HG02623 (cell line): ENCODE results near the gene ESF1.

Source experiments
- ATAC-seq: cut with Tn5 transposase; IDR thresholded peaks from one replicate; pipeline ENCODE4 v1.9.1; 2021; ENCODE audit warnings: moderate library complexity; ENCODE audit not compliant: unreplicated experiment

The ESF1 gene

GRCh38 chr20:13784893-13785715, at the start of gene ESF1, which contains the start of gene NDUFAF5:
Gene ESF1, minus strand, starts transcription at chr20:13784919. Its CDS starts 1,779 bp downstream, at chr20:13783140.
Gene NDUFAF5, plus strand, starts transcription at chr20:13785028. Its CDS starts 41 bp downstream, at chr20:13785069.
- peak; percentile 97 for ATAC-seq

- no peak for ATAC-seq
These were observed 46.8 kb upstream of the ESF1 start for GRCh38 chr20:13831476-13831875.

- ATAC-seq = no peak
These were observed 40.7 kb upstream of the ESF1 start for GRCh38 chr20:13825465-13825864.

GRCh38 chr20:13824459-13824858, 39.7 kb upstream of the ESF1 start:
- ATAC-seq = no peak

GRCh38 chr20:13822459-13822858, 37.7 kb upstream of the ESF1 start:
- ATAC-seq = no peak

GRCh38 chr20:13821876-13822275, 37.2 kb upstream of the ESF1 start:
- ATAC-seq = no peak

GRCh38 chr20:13819885-13820645, 35.3 kb upstream of the ESF1 start:
- ATAC-seq = peak; percentile 74

- ATAC-seq = no peak
These were observed 32.6 kb upstream of the ESF1 start for GRCh38 chr20:13817342-13817741.

- ATAC-seq = no peak
These were observed 32.0 kb upstream of the ESF1 start for GRCh38 chr20:13816757-13817156.

- no peak for ATAC-seq
These were observed 30.0 kb upstream of the ESF1 start for GRCh38 chr20:13814672-13815071.

- no peak for ATAC-seq
These were observed 29.2 kb upstream of the ESF1 start for GRCh38 chr20:13813910-13814309.

GRCh38 chr20:13810446-13810845, 25.7 kb upstream of the ESF1 start:
- no peak for ATAC-seq

- ATAC-seq = no peak
These were observed 25.1 kb upstream of the ESF1 start for GRCh38 chr20:13809855-13810254.

- no peak for ATAC-seq
These were observed 24.7 kb upstream of the ESF1 start for GRCh38 chr20:13809373-13809772.

GRCh38 chr20:13800728-13801134, 16.0 kb upstream of the ESF1 start:
- ATAC-seq = no peak

GRCh38 chr20:13799974-13800373, 15.3 kb upstream of the ESF1 start:
- no peak for ATAC-seq

- no peak for ATAC-seq
These were observed 14.3 kb upstream of the ESF1 start for GRCh38 chr20:13799040-13799439.

GRCh38 chr20:13794667-13795066, 9.9 kb upstream of the ESF1 start:
- no peak for ATAC-seq

GRCh38 chr20:13793001-13793400, 8.3 kb upstream of the ESF1 start:
- ATAC-seq = no peak

- ATAC-seq = no peak
These were observed 7.1 kb upstream of the ESF1 start for GRCh38 chr20:13791540-13792459.

GRCh38 chr20:13790708-13791107, 6.0 kb upstream of the ESF1 start:
- ATAC-seq = no peak
